ENCODE measurements around the gene SIL1. TPM values are rescaled to one million over a fixed set of nuclear protein-coding genes. Genes with fewer than 3 reads are reported as not detected.
"Not testable (repeated sequence)": the region's sequence is repeated elsewhere in the genome, so short reads cannot be mapped to it uniquely, and the experiment has no call there.

The SIL1 gene
- polyA plus RNA-seq, 4 donors = 21.6 to 68.2 (median 35.4) TPM

DNA sequence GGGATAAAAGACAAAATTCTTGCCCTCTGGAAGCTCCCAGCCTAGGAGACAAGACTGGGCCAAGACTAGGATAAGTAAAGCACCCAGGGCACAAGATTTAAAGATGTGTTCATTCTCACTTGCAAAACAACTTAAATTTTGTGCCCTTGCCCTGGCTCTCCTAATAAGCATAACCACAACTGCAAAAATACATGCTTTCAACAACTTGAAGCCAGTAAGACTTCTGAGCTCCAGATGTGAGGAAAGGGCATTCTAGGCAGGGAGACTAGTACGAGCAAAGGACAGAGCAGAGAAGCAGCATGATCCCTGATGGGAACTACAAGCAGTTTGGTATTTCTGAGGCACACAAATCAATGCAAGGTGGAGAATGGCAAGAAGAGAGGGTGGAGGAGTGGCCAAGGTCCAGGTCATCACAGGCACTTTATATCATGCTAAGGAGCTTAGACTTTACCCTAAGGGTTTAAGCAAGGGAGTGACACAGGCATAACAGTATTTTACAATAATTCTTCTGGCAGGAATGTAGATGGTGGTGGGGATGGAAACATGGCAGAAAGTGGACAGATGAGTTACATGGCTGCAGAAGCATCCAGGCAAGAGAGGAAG is 30.1 kb upstream of the SIL1 start:
- Histone ChIP-seq H3K4me3 (ENCODE audit: low read depth in 1 of 3, low read length in 3 of 3) (no peak overlapping the region), H3K27ac (ENCODE audit: low read depth in 1 of 3, low read length in 2 of 3) (no peak overlapping the region), H3K4me1 (ENCODE audit: control insufficient read depth in 3 of 3, insufficient read depth in 2 of 3, low read depth in 1 of 3, low read length in 2 of 3) (peaks cover 0 to 8% (median 0%) of the 10 kb centered on the region in 3 donors), H3K9me3 (ENCODE audit: control insufficient read depth in 2 of 2, insufficient read depth in 1 of 2, low read depth in 1 of 2, low read length in 1 of 2) (peaks cover 0 to 6% of the 10 kb centered on the region in 2 donors), H3K27me3 (ENCODE audit: control insufficient read depth in 3 of 3, insufficient read depth in 3 of 3, low read length in 3 of 3) (no peaks in the 10 kb centered on the region), H3K36me3 (ENCODE audit: control insufficient read depth in 3 of 3, insufficient read depth in 2 of 3, low read depth in 1 of 3, low read length in 3 of 3) (no peaks in the 10 kb centered on the region)
- DNase-seq = peak; percentile 66 to 80
- WGBS, 3 donors = 18 to 69% (median 32%) methylated on average over 1 of the region's 1 CpG
- FAIRE-seq = no peak

DNA sequence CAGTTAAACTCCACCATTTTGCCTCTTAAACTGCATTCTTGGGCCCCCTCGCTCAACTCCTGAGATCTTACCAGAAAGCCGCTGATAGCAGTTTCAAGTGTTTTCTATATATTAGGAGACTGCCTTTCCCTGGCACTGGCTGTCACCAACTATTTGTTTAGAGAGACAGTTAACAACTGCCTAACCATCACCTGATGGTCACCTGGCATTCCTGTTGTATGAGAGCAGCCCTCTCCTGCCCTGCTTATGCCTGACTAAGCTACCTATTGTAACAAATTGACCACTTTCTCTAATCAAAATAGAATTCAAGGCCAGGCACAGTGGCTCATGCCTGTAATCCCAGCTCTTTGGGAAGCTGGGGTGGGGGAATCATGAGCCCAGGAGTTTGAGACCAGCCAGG is 28.0 kb upstream of the SIL1 start:
- DNase-seq (no peak), FAIRE-seq (no peak)
- Histone ChIP-seq H3K27me3 (ENCODE audit: control insufficient read depth in 3 of 3, insufficient read depth in 3 of 3, low read length in 3 of 3) (no peaks in the 10 kb centered on the region), H3K9me3 (ENCODE audit: control insufficient read depth in 2 of 2, insufficient read depth in 1 of 2, low read depth in 1 of 2, low read length in 1 of 2) (no peaks in the 10 kb centered on the region), H3K4me3 (ENCODE audit: low read depth in 1 of 3, low read length in 3 of 3) (no peak overlapping the region), H3K36me3 (ENCODE audit: control insufficient read depth in 3 of 3, insufficient read depth in 2 of 3, low read depth in 1 of 3, low read length in 3 of 3) (no peaks in the 10 kb centered on the region), H3K4me1 (ENCODE audit: control insufficient read depth in 3 of 3, insufficient read depth in 2 of 3, low read depth in 1 of 3, low read length in 2 of 3) (peaks cover 0 to 8% (median 0%) of the 10 kb centered on the region in 3 donors), H3K27ac (ENCODE audit: low read depth in 1 of 3, low read length in 2 of 3) (no peak overlapping the region)
- WGBS, 3 donors = 94 to 98% (median 94%) methylated on average over 2 of the region's 2 CpGs

DNA sequence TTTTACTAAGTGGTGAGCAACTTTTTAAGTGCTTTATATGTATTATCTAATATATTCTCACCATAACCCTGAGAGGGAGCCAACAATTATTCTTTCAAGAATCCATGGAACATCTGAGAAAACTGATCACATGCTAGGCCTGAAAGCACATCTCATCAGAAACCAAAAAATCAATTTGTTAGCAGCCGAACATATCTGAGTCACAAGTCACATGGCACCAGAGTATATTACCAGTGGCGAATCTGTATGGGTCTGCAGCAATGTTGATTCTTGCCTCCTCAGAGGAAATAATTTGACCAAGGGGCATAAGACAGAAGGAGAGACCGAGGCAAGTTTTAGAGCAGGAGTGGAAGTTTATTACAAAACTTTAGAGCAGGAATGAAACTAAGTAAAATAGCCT is 25.3 kb upstream of the SIL1 start:
- H3K36me3 ChIP-seq (ENCODE audit: control insufficient read depth in 3 of 3, insufficient read depth in 2 of 3, low read depth in 1 of 3, low read length in 3 of 3) = no peaks in the 10 kb centered on the region
- no peaks in the 10 kb centered on the region for H3K9me3 ChIP-seq (ENCODE audit: control insufficient read depth in 2 of 2, insufficient read depth in 1 of 2, low read depth in 1 of 2, low read length in 1 of 2)
- peaks cover 0 to 6% (median 0%) of the 10 kb centered on the region in 3 donors for H3K4me1 ChIP-seq (ENCODE audit: control insufficient read depth in 3 of 3, insufficient read depth in 2 of 3, low read depth in 1 of 3, low read length in 2 of 3)
- 85 to 92% (median 86%) methylated on average over 3 of the region's 3 CpGs for WGBS, 3 donors
- no peaks in the 10 kb centered on the region for H3K27me3 ChIP-seq (ENCODE audit: control insufficient read depth in 3 of 3, insufficient read depth in 3 of 3, low read length in 3 of 3)
- no peak for DNase-seq
- no peak for FAIRE-seq
- H3K27ac ChIP-seq (ENCODE audit: low read depth in 1 of 3, low read length in 2 of 3) = no peak overlapping the region
- no peak overlapping the region for H3K4me3 ChIP-seq (ENCODE audit: low read depth in 1 of 3, low read length in 3 of 3)

DNA sequence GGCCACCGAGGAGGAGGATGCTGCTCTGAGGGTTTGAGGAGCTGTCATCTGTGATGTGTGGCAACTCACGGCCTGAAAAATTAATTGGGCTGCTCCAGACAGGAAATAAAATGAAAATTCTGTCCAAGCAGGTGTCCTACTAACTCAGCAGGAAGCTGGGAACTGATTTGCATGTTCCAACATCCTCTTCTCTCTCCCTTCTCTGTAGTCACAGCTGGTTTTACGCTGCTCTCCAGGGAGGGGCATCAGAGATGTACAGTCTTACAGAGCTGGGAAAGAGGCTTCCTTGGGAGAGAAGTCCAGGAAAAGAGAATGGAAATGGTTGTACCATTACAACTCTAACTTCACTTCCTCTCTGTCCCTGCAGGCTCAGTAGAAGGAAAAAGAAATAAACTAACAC is 24.2 kb upstream of the SIL1 start:
- DNase-seq (peak in 1 of 2 donors; percentile 20), FAIRE-seq (no peak)
- Histone ChIP-seq H3K4me3 (ENCODE audit: low read depth in 1 of 3, low read length in 3 of 3) (no peak overlapping the region), H3K27me3 (ENCODE audit: control insufficient read depth in 3 of 3, insufficient read depth in 3 of 3, low read length in 3 of 3) (no peaks in the 10 kb centered on the region), H3K4me1 (ENCODE audit: control insufficient read depth in 3 of 3, insufficient read depth in 2 of 3, low read depth in 1 of 3, low read length in 2 of 3) (no peaks in the 10 kb centered on the region), H3K36me3 (ENCODE audit: control insufficient read depth in 3 of 3, insufficient read depth in 2 of 3, low read depth in 1 of 3, low read length in 3 of 3) (no peaks in the 10 kb centered on the region), H3K27ac (ENCODE audit: low read depth in 1 of 3, low read length in 2 of 3) (no peak overlapping the region), H3K9me3 (ENCODE audit: control insufficient read depth in 2 of 2, insufficient read depth in 1 of 2, low read depth in 1 of 2, low read length in 1 of 2) (peaks cover 0 to 4% of the 10 kb centered on the region in 2 donors)
- 4 to 31% (median 29%) methylated on average over 3 of the region's 3 CpGs for WGBS, 3 donors

DNA sequence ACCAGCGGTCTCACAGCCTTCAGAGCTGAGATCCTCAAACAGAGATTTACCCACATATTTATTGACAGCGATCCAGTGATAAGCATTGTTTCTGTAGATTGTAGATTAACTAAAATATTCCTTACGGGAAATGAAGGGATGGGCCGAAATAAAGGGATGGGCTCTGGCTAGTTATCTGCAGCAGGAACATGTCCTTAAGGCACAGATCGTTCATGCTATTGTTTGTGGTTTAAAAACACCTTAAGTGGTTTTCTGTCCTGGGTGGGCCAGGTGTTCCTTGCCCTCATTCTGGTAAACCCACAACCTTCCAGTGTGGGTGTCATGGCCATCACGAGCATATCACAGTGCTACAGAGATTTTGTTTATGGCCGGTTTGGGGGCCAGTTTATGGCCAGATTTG is 19.9 kb upstream of the SIL1 start:
- 80 to 89% (median 82%) methylated on average over 7 of the region's 7 CpGs for WGBS, 3 donors
- FAIRE-seq; H3K4me1 ChIP-seq (ENCODE audit: control insufficient read depth in 3 of 3, insufficient read depth in 2 of 3, low read depth in 1 of 3, low read length in 2 of 3); DNase-seq; H3K4me3 ChIP-seq (ENCODE audit: low read depth in 1 of 3, low read length in 3 of 3); H3K36me3 ChIP-seq (ENCODE audit: control insufficient read depth in 3 of 3, insufficient read depth in 2 of 3, low read depth in 1 of 3, low read length in 3 of 3); H3K9me3 ChIP-seq (ENCODE audit: control insufficient read depth in 2 of 2, insufficient read depth in 1 of 2, low read depth in 1 of 2, low read length in 1 of 2); H3K27ac ChIP-seq (ENCODE audit: low read depth in 1 of 3, low read length in 2 of 3); H3K27me3 ChIP-seq (ENCODE audit: control insufficient read depth in 3 of 3, insufficient read depth in 3 of 3, low read length in 3 of 3): not testable (repeated sequence)

DNA sequence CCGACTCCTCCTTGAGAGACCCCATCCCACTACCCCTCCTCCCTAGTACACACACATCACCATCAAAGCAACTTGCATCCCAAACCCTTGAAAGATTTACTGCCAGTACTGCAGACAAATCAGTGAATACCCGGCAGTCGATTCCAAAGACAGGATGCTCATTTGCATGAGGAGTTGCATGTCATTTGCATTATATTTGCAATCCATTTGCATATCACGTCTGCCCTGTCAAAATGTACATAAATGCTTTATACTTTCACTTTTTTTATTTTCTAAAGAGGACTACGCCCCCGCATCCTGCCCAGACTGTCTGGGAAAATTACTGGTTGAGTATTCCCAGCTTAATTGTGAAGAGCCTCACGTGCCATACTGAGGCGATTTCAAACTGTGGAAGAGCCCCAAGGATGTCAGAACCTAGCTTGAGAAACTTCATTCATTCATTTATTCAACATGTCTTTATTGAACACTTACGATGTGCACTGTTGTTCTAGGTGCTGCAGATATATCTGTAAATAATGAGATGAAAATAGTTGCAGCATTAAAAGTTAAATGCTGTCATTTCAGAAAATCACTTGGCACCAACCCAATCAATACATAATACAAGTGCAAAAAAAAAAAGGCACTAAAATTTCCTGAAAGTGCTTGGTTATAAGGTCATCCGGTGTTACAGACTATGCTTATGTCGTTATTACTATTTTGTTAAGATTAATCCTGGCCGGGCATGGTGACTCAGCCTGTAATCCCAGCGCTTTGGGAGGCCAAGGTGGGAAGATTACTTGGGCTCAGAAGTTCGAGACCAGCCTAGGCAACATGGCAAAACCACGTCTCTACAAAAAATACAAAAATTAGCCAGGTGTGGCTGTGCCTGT is 17.2 kb upstream of the SIL1 start:
- Histone ChIP-seq H3K27me3 (ENCODE audit: control insufficient read depth in 3 of 3, insufficient read depth in 3 of 3, low read length in 3 of 3) (no peaks in the 10 kb centered on the region), H3K27ac (ENCODE audit: low read depth in 1 of 3, low read length in 2 of 3) (no peak overlapping the region), H3K36me3 (ENCODE audit: control insufficient read depth in 3 of 3, insufficient read depth in 2 of 3, low read depth in 1 of 3, low read length in 3 of 3) (no peaks in the 10 kb centered on the region), H3K4me3 (ENCODE audit: low read depth in 1 of 3, low read length in 3 of 3) (no peak overlapping the region), H3K4me1 (ENCODE audit: control insufficient read depth in 3 of 3, insufficient read depth in 2 of 3, low read depth in 1 of 3, low read length in 2 of 3) (no peaks in the 10 kb centered on the region), H3K9me3 (ENCODE audit: control insufficient read depth in 2 of 2, insufficient read depth in 1 of 2, low read depth in 1 of 2, low read length in 1 of 2) (peaks cover 0 to 4% of the 10 kb centered on the region in 2 donors)
- WGBS, 3 donors = 55 to 62% (median 62%) methylated on average over 15 of the region's 15 CpGs
- no peak for FAIRE-seq
- DNase-seq = no peak

DNA sequence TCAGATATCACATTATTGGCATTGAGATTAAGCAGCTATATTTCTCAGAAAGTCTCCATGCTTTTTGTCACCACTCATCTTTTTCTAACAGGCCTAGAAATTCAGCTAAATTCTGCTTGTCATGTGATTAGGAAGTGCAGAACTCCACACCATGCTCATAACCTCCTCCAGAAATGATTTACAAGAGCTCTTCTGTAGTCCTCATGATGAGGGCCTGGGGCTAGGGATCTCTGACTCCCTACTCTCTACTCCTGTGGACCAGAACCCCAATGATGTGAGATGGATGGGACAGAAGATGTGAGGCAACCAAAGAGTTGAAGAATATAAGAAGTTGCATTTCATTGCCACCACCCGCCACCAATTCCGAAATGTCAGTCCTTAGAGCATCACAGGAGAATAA is 16.5 kb upstream of the SIL1 start:
- Histone ChIP-seq H3K36me3 (ENCODE audit: control insufficient read depth in 3 of 3, insufficient read depth in 2 of 3, low read depth in 1 of 3, low read length in 3 of 3) (no peaks in the 10 kb centered on the region), H3K4me3 (ENCODE audit: low read depth in 1 of 3, low read length in 3 of 3) (no peak overlapping the region), H3K27ac (ENCODE audit: low read depth in 1 of 3, low read length in 2 of 3) (no peak overlapping the region), H3K9me3 (ENCODE audit: control insufficient read depth in 2 of 2, insufficient read depth in 1 of 2, low read depth in 1 of 2, low read length in 1 of 2) (peaks cover 0 to 4% of the 10 kb centered on the region in 2 donors), H3K4me1 (ENCODE audit: control insufficient read depth in 3 of 3, insufficient read depth in 2 of 3, low read depth in 1 of 3, low read length in 2 of 3) (no peaks in the 10 kb centered on the region), H3K27me3 (ENCODE audit: control insufficient read depth in 3 of 3, insufficient read depth in 3 of 3, low read length in 3 of 3) (no peaks in the 10 kb centered on the region)
- FAIRE-seq (no peak), DNase-seq (no peak)
- 92 to 98% (median 97%) methylated on average over 2 of the region's 2 CpGs for WGBS, 3 donors

DNA sequence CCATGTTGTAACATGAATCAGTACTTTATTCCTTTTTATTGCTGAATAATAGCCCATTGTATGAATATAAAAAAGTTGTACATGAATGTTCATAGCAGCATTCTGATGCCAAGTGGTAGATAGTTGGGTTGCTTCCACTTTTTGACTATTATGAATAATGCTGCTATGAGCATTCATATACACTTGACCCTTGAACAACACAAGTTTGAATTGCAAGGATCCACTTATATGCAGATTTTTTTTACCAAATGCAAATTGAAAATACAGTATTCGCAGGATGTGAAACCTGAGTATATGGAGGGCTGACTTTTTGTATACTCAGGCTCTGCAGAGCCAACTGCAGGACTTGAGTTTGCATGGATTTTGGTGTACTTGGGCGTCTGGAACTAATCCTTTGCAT is 14.7 kb upstream of the SIL1 start:
- Histone ChIP-seq H3K4me1 (ENCODE audit: control insufficient read depth in 3 of 3, insufficient read depth in 2 of 3, low read depth in 1 of 3, low read length in 2 of 3) (no peaks in the 10 kb centered on the region), H3K27ac (ENCODE audit: low read depth in 1 of 3, low read length in 2 of 3) (no peak overlapping the region), H3K27me3 (ENCODE audit: control insufficient read depth in 3 of 3, insufficient read depth in 3 of 3, low read length in 3 of 3) (no peaks in the 10 kb centered on the region), H3K36me3 (ENCODE audit: control insufficient read depth in 3 of 3, insufficient read depth in 2 of 3, low read depth in 1 of 3, low read length in 3 of 3) (no peaks in the 10 kb centered on the region), H3K9me3 (ENCODE audit: control insufficient read depth in 2 of 2, insufficient read depth in 1 of 2, low read depth in 1 of 2, low read length in 1 of 2) (no peaks in the 10 kb centered on the region), H3K4me3 (ENCODE audit: low read depth in 1 of 3, low read length in 3 of 3) (no peak overlapping the region)
- WGBS, 3 donors = 80 to 86% (median 83%) methylated on average over 2 of the region's 2 CpGs
- DNase-seq (no peak), FAIRE-seq (no peak)
